Caco-2 (cell line): ENCODE results near the gene NRXN2. TPM values are rescaled to one million over a fixed set of nuclear protein-coding genes. Genes with fewer than 3 reads are reported as not detected.

Source experiments
- BruUV-seq: library from RNA; stranded (reverse); fragments of 400-500 nt; replicated peaks from 2 replicates; lab custom pipeline; 2021; lab: Mats Ljungman, UMichigan
- CTCF ChIA-PET: fragments of 300-600 bp; sonication (Branson Sonifier 250); formaldehyde crosslinking; loops from one replicate; lab custom pipeline; 2022; ENCODE audit warnings: antibody characterized with exemption; lab: Charles Lee
- POLR2A ChIA-PET: fragments of 300-600 bp; sonication (Branson Sonifier 250); formaldehyde crosslinking; loops from one replicate; lab custom pipeline; 2022; ENCODE audit warnings: antibody characterized with exemption; lab: Charles Lee
- DNase-seq, 2 experiments: peaks; one replicate each; pipeline versions ENCODE4 v3.0.0 to v3.0.0-alpha.2; 2020 to 2022
- H3K27me3 ChIP-seq: replicated peaks from 2 replicates; pipeline ENCODE4 v1.6.0; 2011; ENCODE audit warnings: low read length; ENCODE audit not compliant: control insufficient read depth, insufficient read depth
- H3K36me3 ChIP-seq: 2 replicates; pipeline ENCODE4 v1.5.1; 2011; ENCODE audit warnings: low read length; ENCODE audit not compliant: control insufficient read depth, insufficient read depth
- H3K4me1 ChIP-seq: fragments of 250-450 bp; sonication (Bioruptor Pico); 2 replicates; pipeline ENCODE4 v1.5.1; 2020; ENCODE audit warnings: mild to moderate bottlenecking
- H3K4me3 ChIP-seq: 2 replicates; pipeline ENCODE4 v1.5.1; 2011; ENCODE audit warnings: low read depth, mild to moderate bottlenecking, control low read depth, low read length
- H3K9me3 ChIP-seq: fragments of 250-450 bp; sonication (Bioruptor Pico); 2 replicates; pipeline ENCODE4 v1.5.1; 2020; ENCODE audit warnings: mild to moderate bottlenecking, moderate library complexity
- H3K27ac Mint-ChIP-seq: one replicate; pipeline ENCODE4 v1.8.0; 2022; ENCODE audit warnings: mixed read lengths; ENCODE audit not compliant: unreplicated experiment
- H3K27me3 Mint-ChIP-seq: one replicate; pipeline ENCODE4 v1.8.0; 2022; ENCODE audit warnings: mixed read lengths; ENCODE audit not compliant: insufficient read depth, unreplicated experiment
- H3K36me3 Mint-ChIP-seq: one replicate; pipeline ENCODE4 v1.8.0; 2022; ENCODE audit warnings: mild to moderate bottlenecking, mixed read lengths; ENCODE audit not compliant: insufficient read depth, unreplicated experiment
- H3K4me1 Mint-ChIP-seq: one replicate; pipeline ENCODE4 v1.8.0; 2022; ENCODE audit warnings: low read depth, mixed read lengths; ENCODE audit not compliant: unreplicated experiment
- H3K4me3 Mint-ChIP-seq: one replicate; pipeline ENCODE4 v1.8.0; 2022; ENCODE audit warnings: mild to moderate bottlenecking, moderate library complexity, mixed read lengths; ENCODE audit not compliant: unreplicated experiment
- H3K9me3 Mint-ChIP-seq: one replicate; pipeline ENCODE4 v1.8.0; 2022; ENCODE audit warnings: mixed read lengths; ENCODE audit not compliant: unreplicated experiment
- intact Hi-C: fragments of 100-400 bp; cut with micrococcal nuclease; formaldehyde crosslinking; loops from one replicate; pipeline ENCODE4 v1.10.0; 2022; ENCODE audit not compliant: unreplicated experiment
- total RNA-seq: library from RNA; stranded (reverse); gene quantifications from 2 replicates; pipeline ENCODE4 v1.2.3, GENCODE V29; 2022
- TF ChIP-seq, protein P1 (sequence below), 2 experiments: fragments of 200-600 bp in 1 of 2; IDR thresholded peaks; 1 replicate in 1 of 2; 2 replicates in 1 of 2; pipeline versions ENCODE4 v1.5.1 to v1.8.0; 2011 to 2022; ENCODE audit warnings: antibody characterized with exemption in 1 of 2, control low read depth in 1 of 2, inconsistent platforms in 1 of 2, low read depth in 1 of 2, low read length in 1 of 2, mild to moderate bottlenecking in 1 of 2, moderate library complexity in 1 of 2; ENCODE audit not compliant: insufficient read depth in 1 of 2, severe bottlenecking in 1 of 2, unreplicated experiment in 1 of 2

The NRXN2 gene
- total RNA-seq, 1 experiment from 2014 or later, result 7.6 TPM

GRCh38 chr11:64620381-64620971 is 102.5 kb downstream of the NRXN2 start:
- Histone ChIP-seq H3K4me3 (no peak overlapping the region), H3K36me3 (no peaks in the 10 kb centered on the region), H3K4me1 (no peaks in the 10 kb centered on the region), H3K9me3 (no peaks in the 10 kb centered on the region), H3K27me3 (no peaks in the 10 kb centered on the region)
- POLR2A ChIA-PET, result no interaction called here
- no peaks in the 10 kb centered on the region for H3K27me3 Mint-ChIP-seq
- DNase-seq, result no peak
- intact Hi-C loops, result no loop called here
- no peaks in the 10 kb centered on the region for H3K9me3 Mint-ChIP-seq
- H3K27ac Mint-ChIP-seq, result no peak overlapping the region
- no peak overlapping the region for H3K4me3 Mint-ChIP-seq
- no peaks in the 10 kb centered on the region for H3K4me1 Mint-ChIP-seq
- TF ChIP-seq, protein P1, sequence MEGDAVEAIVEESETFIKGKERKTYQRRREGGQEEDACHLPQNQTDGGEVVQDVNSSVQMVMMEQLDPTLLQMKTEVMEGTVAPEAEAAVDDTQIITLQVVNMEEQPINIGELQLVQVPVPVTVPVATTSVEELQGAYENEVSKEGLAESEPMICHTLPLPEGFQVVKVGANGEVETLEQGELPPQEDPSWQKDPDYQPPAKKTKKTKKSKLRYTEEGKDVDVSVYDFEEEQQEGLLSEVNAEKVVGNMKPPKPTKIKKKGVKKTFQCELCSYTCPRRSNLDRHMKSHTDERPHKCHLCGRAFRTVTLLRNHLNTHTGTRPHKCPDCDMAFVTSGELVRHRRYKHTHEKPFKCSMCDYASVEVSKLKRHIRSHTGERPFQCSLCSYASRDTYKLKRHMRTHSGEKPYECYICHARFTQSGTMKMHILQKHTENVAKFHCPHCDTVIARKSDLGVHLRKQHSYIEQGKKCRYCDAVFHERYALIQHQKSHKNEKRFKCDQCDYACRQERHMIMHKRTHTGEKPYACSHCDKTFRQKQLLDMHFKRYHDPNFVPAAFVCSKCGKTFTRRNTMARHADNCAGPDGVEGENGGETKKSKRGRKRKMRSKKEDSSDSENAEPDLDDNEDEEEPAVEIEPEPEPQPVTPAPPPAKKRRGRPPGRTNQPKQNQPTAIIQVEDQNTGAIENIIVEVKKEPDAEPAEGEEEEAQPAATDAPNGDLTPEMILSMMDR (IDR thresholded peaks at IDR 0.05; ENCODE audit: insufficient read depth in 1 of 2, low read depth in 1 of 2, low read length in 1 of 2, severe bottlenecking in 1 of 2, unreplicated experiment in 1 of 2), result no peak
- H3K36me3 Mint-ChIP-seq, result no peaks in the 10 kb centered on the region
- CTCF ChIA-PET, result no interaction called here
- no TSS peak for BruUV-seq

GRCh38 chr11:64619811-64620380 is 103.1 kb downstream of the NRXN2 start:
- Histone ChIP-seq H3K9me3 (no peaks in the 10 kb centered on the region), H3K36me3 (no peaks in the 10 kb centered on the region), H3K4me1 (no peaks in the 10 kb centered on the region), H3K27me3 (no peaks in the 10 kb centered on the region), H3K4me3 (no peak overlapping the region)
- H3K36me3 Mint-ChIP-seq, result no peaks in the 10 kb centered on the region
- no peaks in the 10 kb centered on the region for H3K27me3 Mint-ChIP-seq
- ChIA-PET POLR2A (no interaction called here), CTCF (interaction anchor here (0.6 kb wide), 1 partner anchor 194 kb away, joined by 6 read pairs; no protein-coding TSS in a partner anchor)
- no peak overlapping the region for H3K27ac Mint-ChIP-seq
- TF ChIP-seq, protein P1 (IDR thresholded peaks at IDR 0.05; ENCODE audit: insufficient read depth in 1 of 2, low read depth in 1 of 2, low read length in 1 of 2, severe bottlenecking in 1 of 2, unreplicated experiment in 1 of 2), result no peak
- DNase-seq, result no peak
- H3K9me3 Mint-ChIP-seq, result no peaks in the 10 kb centered on the region
- H3K4me3 Mint-ChIP-seq, result no peak overlapping the region
- no peaks in the 10 kb centered on the region for H3K4me1 Mint-ChIP-seq
- intact Hi-C loops, result no loop called here
- BruUV-seq, result no TSS peak

GRCh38 chr11:64619196-64619595 is 103.8 kb downstream of the NRXN2 start:
- intact Hi-C loops, result no loop called here
- CTCF ChIA-PET, result no interaction called here

More at GRCh38 chr11:64619196-64619595, 103.8 kb downstream of the NRXN2 start:
- no peaks in the 10 kb centered on the region for H3K27me3 ChIP-seq
- H3K9me3 ChIP-seq, result no peaks in the 10 kb centered on the region
- POLR2A ChIA-PET, result no interaction called here
- BruUV-seq, result no TSS peak
- Mint-ChIP-seq H3K4me3 (no peak overlapping the region), H3K36me3 (no peaks in the 10 kb centered on the region), H3K4me1 (no peaks in the 10 kb centered on the region), H3K9me3 (no peaks in the 10 kb centered on the region), H3K27me3 (no peaks in the 10 kb centered on the region), H3K27ac (no peak overlapping the region)
- no peaks in the 10 kb centered on the region for H3K36me3 ChIP-seq
- TF ChIP-seq, protein P1 (IDR thresholded peaks at IDR 0.05; ENCODE audit: insufficient read depth in 1 of 2, low read depth in 1 of 2, low read length in 1 of 2, severe bottlenecking in 1 of 2, unreplicated experiment in 1 of 2), result no peak
- H3K4me3 ChIP-seq, result no peak overlapping the region
- H3K4me1 ChIP-seq, result no peaks in the 10 kb centered on the region
- no peak for DNase-seq
